ENCODE data around the gene GRM8. TPM values are rescaled to one million over a fixed set of nuclear protein-coding genes. Genes with fewer than 3 reads are reported as not detected.
"Not testable (repeated sequence)": the region's sequence is repeated elsewhere in the genome, so short reads cannot be mapped to it uniquely, and the experiment has no call there.

Gene GRM8
- total RNA-seq, 1 donor from 2014 or later, result not detected

GRCh38 chr7:126702242-126703016 lies 550.3 kb downstream of the GRM8 start:
- DNase-seq, result peak; percentile 8

GRCh38 chr7:126700807-126701604 lies 551.7 kb downstream of the GRM8 start:
- DNase-seq, result peak; percentile 98

GRCh38 chr7:126699707-126700106 lies 553.0 kb downstream of the GRM8 start:
- no peak for DNase-seq

GRCh38 chr7:126698909-126699308 lies 553.8 kb downstream of the GRM8 start:
- no peak for DNase-seq

GRCh38 chr7:126698446-126698845 lies 554.3 kb downstream of the GRM8 start:
- DNase-seq, result peak; percentile 14

GRCh38 chr7:126696256-126697038 lies 556.3 kb downstream of the GRM8 start:
- DNase-seq, result no peak

- no peak for DNase-seq
Measured at GRCh38 chr7:126690848-126691751, 561.6 kb downstream of the GRM8 start.

GRCh38 chr7:126690104-126690503 lies 562.6 kb downstream of the GRM8 start:
- no peak for DNase-seq

GRCh38 chr7:126689037-126689436 lies 563.7 kb downstream of the GRM8 start:
- DNase-seq, result no peak

- no peak for DNase-seq
Measured at GRCh38 chr7:126686474-126686873, 566.3 kb downstream of the GRM8 start.

GRCh38 chr7:126685596-126685995 lies 567.1 kb downstream of the GRM8 start:
- no peak for DNase-seq

- no peak for DNase-seq
Measured at GRCh38 chr7:126685018-126685573, 567.6 kb downstream of the GRM8 start.

GRCh38 chr7:126682176-126682575 lies 570.6 kb downstream of the GRM8 start:
- DNase-seq, result no peak

GRCh38 chr7:126668762-126669161 lies 584.0 kb downstream of the GRM8 start:
- DNase-seq, result not testable (repeated sequence)

GRCh38 chr7:126668367-126668752 lies 584.4 kb downstream of the GRM8 start:
- no peak for DNase-seq

GRCh38 chr7:126667742-126668366 lies 584.9 kb downstream of the GRM8 start:
- DNase-seq, result no peak

- no peak for DNase-seq
Measured at GRCh38 chr7:126662856-126663255, 589.9 kb downstream of the GRM8 start.

GRCh38 chr7:126659124-126659523 lies 593.6 kb downstream of the GRM8 start:
- DNase-seq, result no peak

GRCh38 chr7:126658684-126659083 lies 594.1 kb downstream of the GRM8 start:
- DNase-seq, result no peak

GRCh38 chr7:126657599-126658358 lies 595.0 kb downstream of the GRM8 start:
- no peak for DNase-seq

Data from dermis blood vessel endothelial cell (primary cell).